GM12878 (cell line): ENCODE results near the gene STXBP4. TPM values are rescaled to one million over a fixed set of nuclear protein-coding genes. Genes with fewer than 3 reads are reported as not detected.

Experiments used
- ATAC-seq: fragments of 200-7000 bp; cut with Tn5 transposase; 3 replicates; pipeline ENCODE4 v1.9.1; 2020; ENCODE audit warnings: mild to moderate bottlenecking, moderate library complexity
- BruUV-seq: library from RNA; stranded (reverse); fragments of 400-500 nt; replicated peaks from 2 replicates; lab custom pipeline; 2021; lab: Mats Ljungman, UMichigan
- CTCF ChIA-PET: fragments of 300-600 bp; sonication (Branson Sonifier 250); formaldehyde crosslinking; extraction: SDS; loops from one replicate; lab custom pipeline; 2021; ENCODE audit warnings: inconsistent platforms; lab: Yijun Ruan, JAX
- POLR2A ChIA-PET: fragments of 350-600 bp; formaldehyde crosslinking; extraction: SDS; loops from one replicate; lab custom pipeline; 2021; ENCODE audit warnings: inconsistent platforms; lab: Charles Lee
- RAD21 ChIA-PET: fragments of 300-600 bp; sonication (Branson Sonifier 250); formaldehyde crosslinking; loops from one replicate; lab custom pipeline; 2023; ENCODE audit warnings: antibody characterized with exemption; ENCODE audit not compliant: unreplicated experiment; lab: Charles Lee
- SMC1A ChIA-PET: fragments of 300-600 bp; sonication (Branson Sonifier 250); formaldehyde crosslinking; loops from one replicate; lab custom pipeline; 2023; ENCODE audit not compliant: unreplicated experiment, uncharacterized antibody; lab: Charles Lee
- DNase-seq: peaks from one replicate; pipeline ENCODE4 v3.0.0-alpha.2; 2011; ENCODE audit warnings: low read depth, low spot score
- FAIRE-seq: peaks from 3 replicates; lab custom pipeline; 2011; peaks lifted over from hg19 to GRCh38; lab: Jason Lieb, UNC
- H2AFZ ChIP-seq: 2 replicates; pipeline ENCODE4 v1.6.0; 2011; ENCODE audit warnings: low read depth, low read length, control low read depth; ENCODE audit not compliant: control insufficient read depth
- H3K27ac ChIP-seq: 2 replicates; pipeline ENCODE4 v1.5.1; 2011; ENCODE audit warnings: control low read depth; ENCODE audit not compliant: control insufficient read depth, insufficient read depth
- H3K27me3 ChIP-seq, 2 experiments: replicated peaks in 1 of 2; 2 replicates each; pipeline versions ENCODE4 v1.6.0 to v1.6.1; 2011; ENCODE audit warnings: low read length in 1 of 2; ENCODE audit not compliant: control insufficient read depth in 2 of 2, insufficient read depth in 2 of 2
- H3K36me3 ChIP-seq, 2 experiments: 2 replicates each; pipeline ENCODE4 v1.5.1; 2011; ENCODE audit warnings: low read length in 1 of 2; ENCODE audit not compliant: control insufficient read depth in 2 of 2, insufficient read depth in 2 of 2
- H3K4me1 ChIP-seq: 2 replicates; pipeline ENCODE4 v1.6.1; 2011; ENCODE audit warnings: mild to moderate bottlenecking, low read length, moderate library complexity, mixed read lengths; ENCODE audit not compliant: control insufficient read depth, insufficient read depth
- H3K4me2 ChIP-seq: 2 replicates; pipeline ENCODE4 v1.6.0; 2011; ENCODE audit warnings: control low read depth; ENCODE audit not compliant: control insufficient read depth, insufficient read depth
- H3K4me3 ChIP-seq: fragments of 200-600 bp; sonication (generic); 2 replicates; pipeline ENCODE4 v1.5.1; 2016
- H3K79me2 ChIP-seq: 2 replicates; pipeline ENCODE4 v1.6.0; 2011; ENCODE audit warnings: low read length; ENCODE audit not compliant: control insufficient read depth, insufficient read depth
- H3K9ac ChIP-seq: 2 replicates; pipeline ENCODE4 v1.8.0; 2011; ENCODE audit warnings: low read length, control low read depth, mixed read lengths; ENCODE audit not compliant: control insufficient read depth, insufficient read depth
- H3K9me3 ChIP-seq: replicated peaks from 3 replicates; pipeline ENCODE4 v1.5.1; 2011; ENCODE audit warnings: mild to moderate bottlenecking, low read length; ENCODE audit not compliant: control insufficient read depth, insufficient read depth
- H4K20me1 ChIP-seq: 2 replicates; pipeline ENCODE4 v1.6.0; 2011; ENCODE audit not compliant: control insufficient read depth, insufficient read depth
- HDGF ChIP-seq: fragments of 450-650 bp; IDR thresholded peaks from 2 replicates; pipeline ENCODE4 v1.6.1; 2016; ENCODE audit warnings: antibody characterized with exemption
- ZNF384 ChIP-seq: IDR thresholded peaks from 2 replicates; pipeline ENCODE4 v1.6.1; 2012; ENCODE audit warnings: low read depth, mild to moderate bottlenecking, low read length, improper control_type of control experiment, borderline replicate concordance
- ZZZ3 ChIP-seq: IDR thresholded peaks from 2 replicates; pipeline ENCODE4 v1.6.1; 2011; ENCODE audit warnings: low read depth; ENCODE audit not compliant: control insufficient read depth, insufficient read length
- WGBS: methylation state at CpG from one replicate; pipeline ENCODE4 v1.1.6; 2016; ENCODE audit warnings: low lambda C conversion rate; ENCODE audit not compliant: insufficient replicate concordance, insufficient coverage; ENCODE audit errors: missing lambda C conversion rate; 5-methylcytosine and 5-hydroxymethylcytosine counted together
- in situ Hi-C: fragments of 300-500 bp; cut with MboI; formaldehyde crosslinking; loops from 9 replicates; pipeline ENCODE4 v1.14.3; 2018; ENCODE audit warnings: mixed read lengths
- intact Hi-C: fragments of 100-400 bp; cut with micrococcal nuclease; formaldehyde crosslinking; loops from one replicate; pipeline ENCODE4 v1.14.2; 2022; ENCODE audit not compliant: unreplicated experiment
- polyA plus RNA-seq, 11 experiments: library from polyadenylated mRNA; depleted of rRNA in 4 of 11; unstranded in 6 of 11; stranded (reverse) in 5 of 11; fragments of >200 nt; fragmentation: Nextera tagmentation in 4 of 11; fragmentation: Illumina TruSeq in 1 of 11; extraction: Ambion mirVana in 4 of 11; extraction: Trizol in 1 of 11; gene quantifications; 1 replicate in 1 of 11; 2 replicates in 10 of 11; pipeline versions ENCODE4 v1.2.1 to v1.2.3, GENCODE V29; 2011 to 2016; ENCODE audit warnings: inconsistent platforms in 2 of 11, missing spikeins in 2 of 11, low read depth in 1 of 11
- total RNA-seq, 4 experiments: library from RNA; depleted of rRNA in 3 of 4; stranded (reverse); fragments of >200 nt in 3 of 4; fragmentation: Illumina TruSeq in 1 of 4; extraction: Trizol in 1 of 4; gene quantifications; 2 replicates each; pipeline versions ENCODE4 v1.2.1 to v1.2.3, GENCODE V29; 2013 to 2021
- TF ChIP-seq, protein P1 (sequence below): IDR thresholded peaks from 2 replicates; pipeline ENCODE4 v1.6.1; 2012; ENCODE audit warnings: low read depth, low read length, improper control_type of control experiment
- TF ChIP-seq, protein P2 (sequence below): fragments of 450-650 bp; IDR thresholded peaks from 2 replicates; pipeline ENCODE4 v1.6.1; 2016; ENCODE audit warnings: mild to moderate bottlenecking, moderate library complexity, borderline replicate concordance

Gene STXBP4
- total and polyA plus RNA-seq, 10 of the 15 experiments (the other 5 are each of a cell fraction or from before 2014, with no cell fraction given): 4.3 to 11.0 (median 6.7) TPM

- RAD21 ChIA-PET: no interaction called here
Measured at GRCh38 chr17:55023626-55024025, 55.1 kb downstream of the STXBP4 start.

More at GRCh38 chr17:55023626-55024025, 55.1 kb downstream of the STXBP4 start:
- no peaks in the 10 kb centered on the region for H3K4me1 ChIP-seq
- no peak overlapping the region for H3K4me2 ChIP-seq
- H3K36me3 ChIP-seq: no peaks in the 10 kb centered on the region
- no peaks in the 10 kb centered on the region for H3K27me3 ChIP-seq
- no peak overlapping the region for H3K4me3 ChIP-seq
- ChIA-PET CTCF (no interaction called here), POLR2A (no interaction called here), SMC1A (interaction anchor here (1.1 kb wide), 1 partner anchor 28 kb away, joined by 3 read pairs; no protein-coding TSS in a partner anchor)
- DNase-seq (no peak), FAIRE-seq (no peak), ATAC-seq (no peak)
- H3K27ac ChIP-seq: no peak overlapping the region
- H3K79me2 ChIP-seq: no peaks in the 10 kb centered on the region
- in situ Hi-C loops (no loop called here), intact Hi-C loops (no loop called here)
- BruUV-seq: no TSS peak
- no peaks in the 10 kb centered on the region for H4K20me1 ChIP-seq
- H3K9ac ChIP-seq: no peak overlapping the region
- no peak overlapping the region for H2AFZ ChIP-seq
- WGBS: 33% methylated on average over 1 of the region's 1 CpG
- TF ChIP-seq ZZZ3 (no peak), ZNF384 (no peak), HDGF (no peak)
- TF ChIP-seq, protein P1, sequence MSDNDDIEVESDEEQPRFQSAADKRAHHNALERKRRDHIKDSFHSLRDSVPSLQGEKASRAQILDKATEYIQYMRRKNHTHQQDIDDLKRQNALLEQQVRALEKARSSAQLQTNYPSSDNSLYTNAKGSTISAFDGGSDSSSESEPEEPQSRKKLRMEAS: no peak
- TF ChIP-seq, protein P2, sequence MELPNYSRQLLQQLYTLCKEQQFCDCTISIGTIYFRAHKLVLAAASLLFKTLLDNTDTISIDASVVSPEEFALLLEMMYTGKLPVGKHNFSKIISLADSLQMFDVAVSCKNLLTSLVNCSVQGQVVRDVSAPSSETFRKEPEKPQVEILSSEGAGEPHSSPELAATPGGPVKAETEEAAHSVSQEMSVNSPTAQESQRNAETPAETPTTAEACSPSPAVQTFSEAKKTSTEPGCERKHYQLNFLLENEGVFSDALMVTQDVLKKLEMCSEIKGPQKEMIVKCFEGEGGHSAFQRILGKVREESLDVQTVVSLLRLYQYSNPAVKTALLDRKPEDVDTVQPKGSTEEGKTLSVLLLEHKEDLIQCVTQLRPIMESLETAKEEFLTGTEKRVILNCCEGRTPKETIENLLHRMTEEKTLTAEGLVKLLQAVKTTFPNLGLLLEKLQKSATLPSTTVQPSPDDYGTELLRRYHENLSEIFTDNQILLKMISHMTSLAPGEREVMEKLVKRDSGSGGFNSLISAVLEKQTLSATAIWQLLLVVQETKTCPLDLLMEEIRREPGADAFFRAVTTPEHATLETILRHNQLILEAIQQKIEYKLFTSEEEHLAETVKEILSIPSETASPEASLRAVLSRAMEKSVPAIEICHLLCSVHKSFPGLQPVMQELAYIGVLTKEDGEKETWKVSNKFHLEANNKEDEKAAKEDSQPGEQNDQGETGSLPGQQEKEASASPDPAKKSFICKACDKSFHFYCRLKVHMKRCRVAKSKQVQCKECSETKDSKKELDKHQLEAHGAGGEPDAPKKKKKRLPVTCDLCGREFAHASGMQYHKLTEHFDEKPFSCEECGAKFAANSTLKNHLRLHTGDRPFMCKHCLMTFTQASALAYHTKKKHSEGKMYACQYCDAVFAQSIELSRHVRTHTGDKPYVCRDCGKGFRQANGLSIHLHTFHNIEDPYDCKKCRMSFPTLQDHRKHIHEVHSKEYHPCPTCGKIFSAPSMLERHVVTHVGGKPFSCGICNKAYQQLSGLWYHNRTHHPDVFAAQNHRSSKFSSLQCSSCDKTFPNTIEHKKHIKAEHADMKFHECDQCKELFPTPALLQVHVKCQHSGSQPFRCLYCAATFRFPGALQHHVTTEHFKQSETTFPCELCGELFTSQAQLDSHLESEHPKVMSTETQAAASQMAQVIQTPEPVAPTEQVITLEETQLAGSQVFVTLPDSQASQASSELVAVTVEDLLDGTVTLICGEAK: no peak
- TF ChIP-seq, all 136 proteins: peak for 0
- H3K9me3 ChIP-seq: no peaks in the 10 kb centered on the region
